Testis (tissue), 3 donors: Measurements from ENCODE around the gene TMEM183A. TPM values are rescaled to one million over a fixed set of nuclear protein-coding genes. Genes with fewer than 3 reads are reported as not detected.
"Not testable (repeated sequence)": the region's sequence is repeated elsewhere in the genome, so short reads cannot be mapped to it uniquely, and the experiment has no call there.

Experiments
- DNase-seq: peaks from one replicate; pipeline ENCODE4 v3.0.0-alpha.2; 2019
- H3K27ac ChIP-seq, 2 donors: fragments of 200-600 bp; sonication (generic); one replicate each; pipeline ENCODE4 v1.5.1; 2019
- H3K27me3 ChIP-seq: fragments of 200-600 bp; sonication (generic); one replicate; pipeline ENCODE4 v1.5.1; 2019
- H3K36me3 ChIP-seq: fragments of 200-600 bp; sonication (generic); one replicate; pipeline ENCODE4 v1.5.1; 2017; ENCODE audit warnings: low read depth; ENCODE audit errors: missing control alignments
- H3K4me1 ChIP-seq: fragments of 200-600 bp; sonication (generic); one replicate; pipeline ENCODE4 v1.5.1; 2019
- H3K4me3 ChIP-seq, 2 donors: fragments of 200-600 bp; sonication (generic); one replicate each; pipeline ENCODE4 v1.5.1; 2017 to 2019
- H3K9me3 ChIP-seq: fragments of 200-600 bp; sonication (generic); one replicate; pipeline ENCODE4 v1.5.1; 2017
- CTCF ChIP-seq, 3 experiments: fragments of 450-650 bp in 2 of 3; fragments of 200-600 bp in 1 of 3; sonication (generic) in 1 of 3; IDR thresholded peaks; one replicate each; pipeline ENCODE4 v1.5.1; 2016 to 2019; ENCODE audit warnings: antibody characterized with exemption in 3 of 3, mild to moderate bottlenecking in 2 of 3, moderate library complexity in 1 of 3
- POLR2A ChIP-seq: fragments of 450-650 bp; IDR thresholded peaks from one replicate; pipeline ENCODE4 v1.6.1; 2017; ENCODE audit warnings: antibody characterized with exemption, mild to moderate bottlenecking, moderate library complexity
- WGBS, 2 donors: methylation state at CpG; one replicate each; pipeline ENCODE4 v1.1.5; 2018; 5-methylcytosine and 5-hydroxymethylcytosine counted together
- intact Hi-C: fragments of 100-400 bp; cut with DNase I; formaldehyde crosslinking; loops from one replicate; pipeline ENCODE4 v1.15.1; 2023; ENCODE audit warnings: low total_unique reads
- polyA plus RNA-seq: library from polyadenylated mRNA; stranded (reverse); fragments of 350-450 nt; fragmentation: Illumina TruSeq; extraction: RNeasy Lipid Tissue Mini Kit (QIAGEN cat#74804); gene quantifications from one replicate; pipeline ENCODE4 v1.2.3, GENCODE V29; 2014; ENCODE audit warnings: low read depth, low replicate concordance; ENCODE audit not compliant: insufficient read depth
- total RNA-seq, 2 donors: library from RNA; depleted of rRNA; stranded (reverse); fragments of >200 nt; gene quantifications; one replicate each; pipeline ENCODE4 v1.2.3, GENCODE V29; 2016

The TMEM183A gene
- total and polyA plus RNA-seq, 3 donors from 2014 or later = 114 to 135 (median 129) TPM

GRCh38 chr1:202998836-202999750 is 8.1 kb upstream of the TMEM183A start:
- TF ChIP-seq CTCF (IDR thresholded peaks at IDR 0.05) = peak; percentile 62 to 88 (median 77)
- TF ChIP-seq POLR2A = no peak
- H3K27me3 ChIP-seq = no peaks in the 10 kb centered on the region
- peak; percentile 86 for DNase-seq
- H3K9me3 ChIP-seq = no peaks in the 10 kb centered on the region
- intact Hi-C loops = no loop called here
- H3K27ac ChIP-seq = no peak overlapping the region
- H3K36me3 ChIP-seq = no peaks in the 10 kb centered on the region
- H3K4me1 ChIP-seq = peaks cover 12% of the 10 kb centered on the region
- 36 to 38% methylated on average over 14 of the region's 14 CpGs for WGBS, 2 donors
- H3K4me3 ChIP-seq = no peak overlapping the region

- H3K27me3 ChIP-seq = no peaks in the 10 kb centered on the region
- H3K9me3 ChIP-seq = no peaks in the 10 kb centered on the region
- TF ChIP-seq POLR2A (no peak), CTCF (IDR thresholded peaks at IDR 0.05) (no peak)
- peaks cover 22% of the 10 kb centered on the region for H3K4me1 ChIP-seq
- H3K4me3 ChIP-seq = no peak overlapping the region
- H3K27ac ChIP-seq = peak overlapping the region in 1 of 2 donors; percentile 15
- H3K36me3 ChIP-seq = no peaks in the 10 kb centered on the region
- DNase-seq = no peak
- intact Hi-C loops = no loop called here
- WGBS, 2 donors = 83 to 89% methylated on average over 3 of the region's 3 CpGs
Observed at GRCh38 chr1:203000217-203000944, 6.8 kb upstream of the TMEM183A start.

GRCh38 chr1:203001986-203002385 is 5.2 kb upstream of the TMEM183A start:
- no peak for TF ChIP-seq CTCF (IDR thresholded peaks at IDR 0.05)
- no peak for TF ChIP-seq POLR2A
- 53 to 60% methylated on average over 9 of the region's 9 CpGs for WGBS, 2 donors
- Histone ChIP-seq H3K9me3 (no peaks in the 10 kb centered on the region), H3K27me3 (no peaks in the 10 kb centered on the region), H3K4me3 (no peak overlapping the region), H3K4me1 (peaks cover 30% of the 10 kb centered on the region), H3K36me3 (no peaks in the 10 kb centered on the region), H3K27ac (peak overlapping the region; percentile 71 to 76)
- intact Hi-C loops = no loop called here
- peak; percentile 94 for DNase-seq

GRCh38 chr1:203002951-203003350 is 4.2 kb upstream of the TMEM183A start:
- no peaks in the 10 kb centered on the region for H3K9me3 ChIP-seq
- 76 to 92% methylated on average over 1 of the region's 1 CpG for WGBS, 2 donors
- H3K36me3 ChIP-seq = no peaks in the 10 kb centered on the region
- H3K27me3 ChIP-seq = no peaks in the 10 kb centered on the region
- intact Hi-C loops = no loop called here
- peaks cover 30% of the 10 kb centered on the region for H3K4me1 ChIP-seq
- TF ChIP-seq CTCF (IDR thresholded peaks at IDR 0.05) (no peak), POLR2A (no peak)
- H3K4me3 ChIP-seq = no peak overlapping the region
- DNase-seq = no peak
- peak overlapping the region; percentile 71 to 76 for H3K27ac ChIP-seq

GRCh38 chr1:203005395-203006142 is 1.6 kb upstream of the TMEM183A start:
- WGBS, 2 donors = 46 to 50% methylated on average over 15 to 17 of the region's 17 CpGs
- peaks cover 40% of the 10 kb centered on the region for H3K4me1 ChIP-seq
- peak overlapping the region; percentile 51 to 95 for H3K27ac ChIP-seq
- intact Hi-C loops, H3K9me3 ChIP-seq, H3K36me3 ChIP-seq, H3K4me3 ChIP-seq, H3K27me3 ChIP-seq: not testable (repeated sequence)
- peak; percentile 64 for DNase-seq
